T-cell (primary cell): ENCODE data around the gene RIMS3. TPM values are rescaled to one million over a fixed set of nuclear protein-coding genes. Genes with fewer than 3 reads are reported as not detected.

Experiments used
- total RNA-seq, 35 experiments: library from RNA in 6 of 35; stranded (reverse) in 6 of 35; fragments of 120-200 nt in 1 of 35; gene quantifications; one replicate each; pipeline versions ENCODE4 v1.2.1 to v1.2.4 and lab custom pipeline; 2013 to 2026

Gene RIMS3
- total RNA-seq, 5 donors from 2014 or later (not counting 1 experiment from before 2014, with no cell fraction given): 1.8 to 3.0 (median 2.3) TPM

Other genes with a start within 250 kb of the RIMS3 start
- gene ZFP69B, start 215.2 kb downstream of the RIMS3 start, total RNA-seq: 10 to 100 TPM in 2 of 5 donors, 1 to 10 TPM in 3; 3.1 to 12.5 (median 7.5) TPM
- 1 to 10 TPM; 3.9 to 4.5 (median 4.1) TPM for gene ZFP69, start 188.4 kb downstream of the RIMS3 start, total RNA-seq
- 10 to 100 TPM in 4 of 5 donors, 1 to 10 TPM in 1; 6.9 to 12.1 (median 10.6) TPM for gene EXO5, start 156.9 kb downstream of the RIMS3 start, total RNA-seq
- 1 to 10 TPM; 2.4 to 6.0 (median 4.5) TPM for gene ZNF684, start 134.0 kb downstream of the RIMS3 start, total RNA-seq
- 10 to 100 TPM; 50.1 to 60.4 (median 52.9) TPM for gene NFYC, start 26.0 kb upstream of the RIMS3 start, total RNA-seq
- gene KCNQ4, start 118.1 kb upstream of the RIMS3 start, total RNA-seq: under 1 TPM; 0.10 to 0.35 (median 0.26) TPM
- gene CITED4, start 196.7 kb upstream of the RIMS3 start, total RNA-seq: 10 to 100 TPM; 23.4 to 37.0 (median 28.4) TPM